Effector CD8-positive, alpha-beta T cell (primary cell): ENCODE results near the gene MAP3K14.
A peak's percentile ranks its signal among the peaks of the same experiment; 100 is the strongest.
"Not testable (repeated sequence)": the region's sequence is repeated elsewhere in the genome, so short reads cannot be mapped to it uniquely, and the experiment has no call there.

Experiments used
- DNase-seq: peaks from one replicate; lab custom pipeline; 2025; lab: John Stamatoyannopoulos, UW

MAP3K14 gene

GRCh38 chr17:45258981-45259380 is 57.8 kb downstream of the MAP3K14 start:
- no peak for DNase-seq

DNA sequence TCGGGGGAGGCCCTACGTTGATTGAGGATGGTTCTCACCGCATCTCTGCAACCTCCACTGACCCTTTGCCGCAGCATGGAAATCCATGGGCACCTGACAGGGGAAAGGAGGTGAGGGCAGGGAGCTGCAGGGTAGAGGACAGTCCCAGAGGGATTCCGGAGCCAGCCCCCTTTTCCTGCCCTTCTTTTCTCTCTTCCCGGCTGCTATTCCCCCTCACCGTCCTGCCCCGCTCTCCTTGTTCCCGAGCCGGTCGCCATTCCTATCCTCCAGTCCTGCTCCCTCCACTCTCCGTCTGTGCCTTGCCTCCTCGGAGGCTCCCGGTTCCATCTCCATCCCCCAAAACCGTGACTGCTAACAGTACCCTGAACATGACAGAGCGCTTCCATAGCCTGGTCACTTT is 59.7 kb downstream of the MAP3K14 start:
- no peak for DNase-seq

DNA sequence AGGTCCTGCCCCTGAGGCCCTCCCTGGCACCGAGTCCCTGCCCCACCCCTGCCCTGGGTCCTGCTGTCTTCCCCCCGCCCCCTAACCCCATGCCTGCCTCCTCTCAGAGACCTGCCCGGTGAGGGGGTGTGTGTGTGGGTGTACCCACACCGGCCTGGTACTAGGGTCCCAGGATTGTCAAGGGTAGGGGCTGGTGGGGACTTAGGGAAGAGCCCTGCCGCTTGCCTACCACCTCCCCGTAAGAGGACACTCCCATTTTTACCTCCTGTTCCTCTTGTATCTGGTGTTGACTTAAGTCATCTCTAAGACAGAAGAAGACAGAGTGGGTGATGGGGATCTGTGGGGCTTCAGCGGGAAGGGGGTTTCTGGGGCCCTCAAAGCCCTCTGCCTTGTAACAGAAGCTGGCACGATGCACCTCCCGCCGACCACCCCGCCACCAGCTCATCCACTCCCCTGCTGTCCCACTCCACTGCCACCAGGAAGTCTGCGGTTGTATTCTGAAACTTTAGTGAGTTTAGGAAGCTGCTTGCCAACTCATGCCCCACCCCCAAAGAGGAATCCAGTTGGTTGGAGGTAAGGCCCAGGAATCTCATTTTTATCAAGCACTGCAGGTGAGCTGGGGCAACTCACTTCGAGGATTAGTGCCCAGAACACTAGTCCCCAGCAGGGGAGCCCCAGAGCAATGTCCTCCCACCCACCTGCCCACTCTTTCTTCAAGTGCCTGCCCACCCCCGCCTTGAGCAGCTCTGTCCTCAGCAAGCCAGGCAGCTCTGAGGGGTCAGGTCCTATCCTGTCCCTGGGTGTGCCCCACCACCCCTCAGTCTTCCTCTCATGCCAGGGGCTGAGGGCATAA is 60.5 kb downstream of the MAP3K14 start:
- DNase-seq = peak; percentile 6

- no peak for DNase-seq
These were observed 61.5 kb downstream of the MAP3K14 start for GRCh38 chr17:45255358-45255757.

DNA sequence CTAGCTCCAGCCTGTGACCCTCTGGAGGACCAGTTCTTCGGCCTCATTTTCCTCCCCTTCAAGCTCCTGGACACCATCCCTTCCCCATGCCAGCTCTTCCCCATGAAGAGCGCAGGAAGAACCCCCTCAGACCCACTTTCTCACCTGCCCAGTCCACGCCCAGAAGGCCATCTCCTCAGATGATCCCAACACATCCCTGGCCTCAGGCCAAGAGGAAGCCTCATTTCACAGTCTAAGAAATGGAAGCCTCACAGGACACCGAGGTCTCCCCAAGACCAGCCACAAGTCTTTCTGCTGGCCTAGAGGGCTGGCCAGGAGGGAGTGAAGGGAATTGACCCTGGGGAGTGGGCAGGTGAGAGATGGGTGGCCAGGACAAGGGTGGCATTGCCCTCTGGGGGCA is 62.9 kb downstream of the MAP3K14 start:
- DNase-seq = no peak

DNA sequence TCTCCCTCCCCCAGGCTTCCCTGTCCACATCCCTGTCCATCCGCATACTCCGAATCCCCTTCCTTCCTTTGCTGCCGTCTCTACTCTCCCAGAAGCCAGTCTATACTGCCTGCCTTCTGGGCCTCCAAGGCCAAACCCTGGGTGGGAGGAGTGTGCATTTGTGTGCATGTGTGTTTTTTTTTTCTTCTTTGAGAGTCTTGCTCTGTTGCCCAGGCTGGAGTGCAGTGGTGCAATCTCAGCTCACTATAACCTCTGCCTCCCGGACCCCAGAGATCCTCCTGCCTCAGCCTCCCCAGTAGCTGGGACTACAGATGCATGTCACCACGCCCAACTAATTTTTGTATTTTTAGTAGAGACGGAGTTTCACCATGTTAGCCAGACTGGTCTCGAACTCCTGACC is 63.6 kb downstream of the MAP3K14 start:
- DNase-seq = not testable (repeated sequence)

DNA sequence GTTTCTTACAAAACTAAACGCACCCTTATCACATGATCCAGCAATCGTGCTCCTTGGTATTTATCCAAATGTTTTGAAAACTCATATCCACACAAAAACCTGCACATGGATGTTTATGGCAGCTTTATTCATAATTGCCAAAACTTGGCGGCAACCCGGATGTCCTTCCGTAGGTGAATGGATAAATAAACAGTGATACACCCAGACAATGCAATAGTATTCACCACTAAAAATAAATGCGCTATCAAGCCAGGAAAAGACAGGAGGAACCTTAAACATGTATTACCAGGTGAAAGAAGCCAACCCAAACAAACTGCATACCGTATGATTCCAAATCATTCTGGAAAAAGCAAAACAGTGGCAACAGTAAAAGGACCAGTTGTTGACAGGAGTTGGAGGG is 64.9 kb downstream of the MAP3K14 start:
- no peak for DNase-seq

- DNase-seq = peak; percentile 75
These were observed 68.5 kb downstream of the MAP3K14 start for GRCh38 chr17:45248132-45248957.

DNA sequence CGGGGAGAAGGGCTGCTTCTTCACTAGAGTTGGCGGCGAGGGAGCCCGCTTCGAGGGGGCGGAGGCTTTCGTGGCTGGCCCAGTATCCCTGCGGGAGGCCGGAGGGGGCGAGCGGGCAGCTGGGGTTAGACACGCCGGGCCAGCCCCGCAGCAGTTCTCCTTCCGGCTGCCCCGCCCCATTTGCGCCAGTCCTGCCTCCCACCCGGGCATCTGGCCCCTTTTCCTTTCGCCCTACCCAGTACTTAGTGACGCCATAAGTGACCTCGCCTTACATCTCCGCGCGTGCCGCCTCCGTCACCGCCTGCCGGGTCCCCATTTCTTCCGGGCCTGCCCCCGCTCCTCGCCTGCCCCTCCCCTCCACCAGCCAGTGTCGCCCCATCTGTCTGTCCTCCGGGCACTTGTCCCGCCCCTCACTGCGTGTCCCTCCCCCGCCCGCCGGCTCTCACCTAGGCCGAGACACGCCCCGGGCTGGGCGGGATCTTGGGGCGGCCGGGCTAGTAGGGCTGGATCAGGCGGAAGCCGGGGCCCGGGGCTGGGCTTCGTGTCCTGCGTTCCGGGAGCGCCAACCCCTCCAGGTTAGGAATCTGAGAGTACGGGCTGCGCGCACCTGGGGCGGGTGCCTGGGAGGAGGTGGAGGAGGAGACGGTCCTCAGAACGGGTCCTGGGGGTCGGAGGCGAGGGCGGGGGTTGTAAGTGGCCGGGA is 69.2 kb downstream of the MAP3K14 start:
- DNase-seq = peak; percentile 90

GRCh38 chr17:45246861-45247428 is 69.9 kb downstream of the MAP3K14 start:
- no peak for DNase-seq

GRCh38 chr17:45246338-45246737 is 70.5 kb downstream of the MAP3K14 start:
- DNase-seq = no peak

DNA sequence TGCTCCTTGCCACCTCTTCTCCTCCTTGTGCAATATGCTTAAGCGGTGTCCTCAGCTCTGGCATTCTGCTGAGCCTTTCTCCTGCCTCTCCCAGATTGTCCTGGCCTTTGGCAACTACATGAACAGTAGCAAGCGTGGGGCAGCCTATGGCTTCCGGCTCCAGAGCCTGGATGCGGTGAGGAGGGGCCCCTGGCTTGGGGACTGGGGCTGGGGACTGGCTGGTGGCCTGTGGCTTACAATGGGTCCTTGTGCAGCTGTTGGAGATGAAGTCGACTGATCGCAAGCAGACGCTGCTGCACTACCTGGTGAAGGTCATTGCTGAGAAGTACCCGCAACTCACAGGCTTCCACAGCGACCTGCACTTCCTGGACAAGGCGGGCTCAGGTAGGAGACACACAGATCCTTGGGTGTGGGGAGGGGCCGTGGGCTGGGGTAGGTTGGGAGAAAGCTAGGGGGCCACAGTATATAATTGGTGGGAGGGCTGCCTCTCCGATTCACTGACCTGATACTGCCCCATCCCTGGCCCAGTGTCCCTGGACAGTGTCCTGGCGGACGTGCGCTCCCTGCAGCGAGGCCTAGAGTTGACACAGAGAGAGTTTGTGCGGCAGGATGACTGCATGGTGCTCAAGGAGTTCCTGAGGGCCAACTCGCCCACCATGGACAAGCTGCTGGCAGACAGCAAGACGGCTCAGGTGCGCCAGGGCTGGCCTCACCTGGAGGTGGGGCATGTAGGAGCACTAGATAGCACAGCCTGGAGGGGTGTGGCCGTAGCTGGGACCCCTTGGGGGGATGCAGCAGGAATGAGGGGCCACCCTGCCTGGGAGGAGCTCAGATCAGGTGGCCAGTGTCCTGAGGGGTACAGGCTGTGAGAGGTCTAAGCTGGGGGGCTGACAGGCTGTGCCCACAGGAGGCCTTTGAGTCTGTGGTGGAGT is 71.8 kb downstream of the MAP3K14 start:
- DNase-seq = no peak

- DNase-seq = no peak
These were observed 73.1 kb downstream of the MAP3K14 start for GRCh38 chr17:45243750-45244149.

DNA sequence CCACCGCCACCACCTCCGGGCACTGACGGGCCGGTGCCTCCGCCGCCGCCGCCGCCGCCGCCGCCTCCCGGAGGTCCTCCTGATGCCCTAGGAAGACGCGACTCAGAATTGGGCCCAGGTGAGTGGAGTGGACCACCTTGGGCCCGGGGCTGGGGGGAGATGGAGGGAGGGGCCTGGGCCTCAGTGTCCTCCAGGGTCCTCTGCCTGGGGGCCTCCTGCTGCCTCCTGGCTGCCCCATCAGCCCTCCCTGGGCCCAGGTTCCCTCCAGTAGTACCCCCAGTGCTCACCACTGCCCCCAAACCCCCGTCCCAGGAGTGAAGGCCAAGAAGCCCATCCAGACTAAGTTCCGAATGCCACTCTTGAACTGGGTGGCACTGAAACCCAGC is 74.8 kb downstream of the MAP3K14 start:
- no peak for DNase-seq

DNA sequence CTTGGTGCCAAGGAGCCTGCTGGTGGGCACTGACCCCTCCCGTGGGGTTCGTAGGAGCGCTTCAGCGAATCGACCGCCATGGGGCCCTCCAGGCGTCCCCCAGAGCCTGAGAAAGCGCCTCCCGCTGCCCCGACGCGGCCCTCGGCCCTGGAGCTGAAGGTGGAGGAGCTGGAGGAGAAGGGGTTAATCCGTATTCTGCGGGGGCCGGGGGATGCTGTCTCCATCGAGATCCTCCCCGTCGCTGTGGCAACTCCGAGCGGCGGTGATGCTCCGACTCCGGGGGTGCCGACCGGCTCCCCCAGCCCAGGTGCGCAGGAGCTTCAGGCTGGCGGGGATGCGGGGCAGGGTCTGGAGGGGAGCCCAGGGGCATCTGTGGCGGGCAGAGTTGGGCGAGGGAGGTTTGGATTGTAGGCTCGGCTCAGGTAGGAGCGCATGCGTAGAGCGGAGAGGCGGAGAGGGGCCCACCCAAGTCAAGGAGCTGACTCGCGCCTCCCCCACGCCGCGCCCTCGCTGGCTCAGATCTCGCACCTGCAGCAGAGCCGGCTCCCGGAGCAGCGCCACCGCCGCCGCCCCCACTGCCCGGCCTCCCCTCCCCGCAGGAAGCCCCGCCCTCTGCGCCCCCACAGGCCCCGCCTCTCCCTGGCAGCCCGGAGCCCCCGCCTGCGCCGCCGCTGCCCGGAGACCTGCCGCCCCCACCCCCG is 75.3 kb downstream of the MAP3K14 start:
- no peak for DNase-seq

- DNase-seq = no peak
These were observed 75.9 kb downstream of the MAP3K14 start for GRCh38 chr17:45240905-45241327.

- DNase-seq = no peak
These were observed 78.6 kb downstream of the MAP3K14 start for GRCh38 chr17:45238155-45238774.

- DNase-seq = no peak
These were observed 79.1 kb downstream of the MAP3K14 start for GRCh38 chr17:45237686-45238085.

- DNase-seq = no peak
These were observed 80.6 kb downstream of the MAP3K14 start for GRCh38 chr17:45236282-45236606.
